HepG2 (cell line): ENCODE results near the gene C16orf54. TPM values are rescaled to one million over a fixed set of nuclear protein-coding genes. Genes with fewer than 3 reads are reported as not detected.

ENCODE experiments used
- BCL6 ChIP-seq: IDR thresholded peaks from 2 replicates; pipeline ENCODE4 v1.6.1; 2016; ENCODE audit warnings: missing genetic modification reagents, missing compliant biosample characterization
- ETV6 ChIP-seq: sonication (generic); formaldehyde crosslinking; conservative IDR thresholded peaks from 2 replicates; pipeline ENCODE4 v1.4.0; 2020; ENCODE audit warnings: missing genetic modification reagents
- GTF2F1 ChIP-seq: fragments of 150-350 bp; IDR thresholded peaks from 2 replicates; pipeline ENCODE4 v1.6.1; 2014; ENCODE audit warnings: low read length
- HOXD1 ChIP-seq: sonication (generic); formaldehyde crosslinking; IDR thresholded peaks from 2 replicates; pipeline ENCODE4 v1.5.0; 2020; ENCODE audit warnings: missing genetic modification reagents
- ISX ChIP-seq: sonication (generic); formaldehyde crosslinking; conservative IDR thresholded peaks from 2 replicates; pipeline ENCODE4 v1.5.0; 2020; ENCODE audit warnings: missing genetic modification reagents
- MAFF ChIP-seq: IDR thresholded peaks from 2 replicates; pipeline ENCODE4 v1.6.1; 2011; ENCODE audit warnings: low read depth, low read length, improper control_type of control experiment
- PHF20 ChIP-seq: sonication (generic); formaldehyde crosslinking; IDR thresholded peaks from 2 replicates; pipeline ENCODE4 v1.5.0; 2020; ENCODE audit warnings: mild to moderate bottlenecking, missing genetic modification reagents
- REPIN1 ChIP-seq: sonication (generic); formaldehyde crosslinking; IDR thresholded peaks from 2 replicates; pipeline ENCODE4 v1.8.0; 2022; ENCODE audit warnings: missing genetic modification reagents, low read depth, mild to moderate bottlenecking, borderline replicate concordance
- TCF12 ChIP-seq, 2 experiments: fragments of 450-650 bp in 1 of 2; sonication (generic) in 1 of 2; formaldehyde crosslinking in 1 of 2; IDR thresholded peaks; 2 replicates each; pipeline versions ENCODE4 v1.6.1 to v1.8.0; 2017 to 2022; ENCODE audit warnings: antibody characterized with exemption in 1 of 2, mild to moderate bottlenecking in 1 of 2, missing genetic modification reagents in 1 of 2, moderate library complexity in 1 of 2
- ZBTB7A ChIP-seq: sonication (generic); formaldehyde crosslinking; IDR thresholded peaks from 2 replicates; pipeline ENCODE4 v1.8.0; 2022; ENCODE audit warnings: mild to moderate bottlenecking, missing genetic modification reagents
- ZNF20 ChIP-seq: sonication (generic); formaldehyde crosslinking; IDR thresholded peaks from 2 replicates; pipeline ENCODE4 v1.4.0; 2020; ENCODE audit warnings: mild to moderate bottlenecking, moderate library complexity, missing genetic modification reagents
- ZNF256 ChIP-seq: sonication (generic); formaldehyde crosslinking; conservative IDR thresholded peaks from 2 replicates; pipeline ENCODE4 v1.4.0; 2020; ENCODE audit warnings: missing genetic modification reagents
- ZNF546 ChIP-seq: sonication (generic); formaldehyde crosslinking; conservative IDR thresholded peaks from 2 replicates; pipeline ENCODE4 v1.8.1; 2023; ENCODE audit warnings: mild to moderate bottlenecking, missing genetic modification reagents
- ZNF720 ChIP-seq: sonication (generic); formaldehyde crosslinking; IDR thresholded peaks from 2 replicates; pipeline ENCODE4 v1.4.0; 2020; ENCODE audit warnings: missing genetic modification reagents
- ZNF773 ChIP-seq: sonication (generic); formaldehyde crosslinking; IDR thresholded peaks from 2 replicates; pipeline ENCODE4 v1.4.0; 2020; ENCODE audit warnings: missing genetic modification reagents, borderline replicate concordance
- ZNF792 ChIP-seq: IDR thresholded peaks from 2 replicates; pipeline ENCODE4 v1.6.1; 2016
- ZSCAN29 ChIP-seq: sonication (generic); formaldehyde crosslinking; conservative IDR thresholded peaks from 2 replicates; pipeline ENCODE4 v1.4.0; 2020; ENCODE audit warnings: mild to moderate bottlenecking, missing genetic modification reagents
- polyA plus RNA-seq, 8 experiments: library from polyadenylated mRNA; depleted of rRNA in 3 of 8; stranded (reverse) in 7 of 8; unstranded in 1 of 8; fragments of >200 nt; fragmentation: Illumina TruSeq in 4 of 8; extraction: Trizol in 4 of 8; gene quantifications; 2 replicates each; pipeline versions ENCODE4 v1.2.1 to v1.2.3, GENCODE V29; 2011 to 2016; ENCODE audit warnings: low read depth in 4 of 8, missing spikeins in 1 of 8, mixed read lengths in 1 of 8; ENCODE audit not compliant: insufficient read depth in 1 of 8
- total RNA-seq, 5 experiments: library from RNA; depleted of rRNA; stranded (reverse); fragments of >200 nt; fragmentation: Illumina TruSeq; extraction: Trizol; gene quantifications; 2 replicates each; pipeline ENCODE4 v1.2.3, GENCODE V29; 2016; ENCODE audit warnings: low read depth in 1 of 5
- TF ChIP-seq, protein P1 (sequence below): IDR thresholded peaks from 2 replicates; pipeline ENCODE4 v1.4.0; 2020; ENCODE audit warnings: mild to moderate bottlenecking, missing genetic modification reagents
- TF ChIP-seq, protein P2 (sequence below): sonication (generic); formaldehyde crosslinking; IDR thresholded peaks from 2 replicates; pipeline ENCODE4 v1.5.1; 2020; ENCODE audit warnings: missing genetic modification reagents, mild to moderate bottlenecking, borderline replicate concordance
- TF ChIP-seq, protein P3 (sequence below): sonication (generic); formaldehyde crosslinking; IDR thresholded peaks from 2 replicates; pipeline ENCODE4 v1.4.0; 2020; ENCODE audit warnings: mild to moderate bottlenecking, missing genetic modification reagents
- TF ChIP-seq, protein P4 (sequence below): sonication (generic); formaldehyde crosslinking; IDR thresholded peaks from 2 replicates; pipeline ENCODE4 v1.5.0; 2020; ENCODE audit warnings: missing genetic modification reagents

C16orf54 gene
- total and polyA plus RNA-seq, 2 of the 13 experiments (the other 11 are each of a cell fraction or from before 2014, with no cell fraction given): not detected

DNA sequence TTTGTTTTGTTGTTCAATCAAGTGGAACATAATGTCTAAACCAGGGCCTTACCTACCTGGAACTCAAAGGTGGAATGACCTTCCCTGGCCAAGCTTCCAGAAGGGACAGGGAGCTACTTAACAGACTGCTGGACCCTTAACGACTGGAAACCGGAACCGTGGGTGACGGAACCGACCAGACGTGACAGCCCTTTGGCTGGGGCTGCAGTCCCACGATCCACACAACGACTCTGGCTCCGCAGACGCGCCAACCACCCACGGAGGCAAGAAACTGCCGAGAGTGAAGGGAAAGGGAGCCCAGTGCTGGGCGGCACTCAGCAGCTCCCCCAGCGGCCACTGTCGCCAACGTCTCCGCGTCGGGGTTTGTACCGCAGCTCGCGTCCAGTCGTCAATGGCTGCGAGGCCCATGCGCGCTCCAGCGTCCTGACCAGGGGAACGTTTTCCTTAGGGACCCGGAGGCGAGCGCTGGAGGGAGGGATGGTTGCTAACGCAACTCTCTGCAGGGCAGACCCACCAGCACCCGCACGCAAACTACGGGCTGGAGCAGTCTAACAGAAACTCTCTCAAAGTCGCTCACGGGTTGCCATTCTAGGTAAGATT is 39.2 kb upstream of the C16orf54 start (continued):
- TF ChIP-seq REPIN1 (CRISPR knock-in tag) (peak; percentile 61; the same call in 1 of the 2 replicates), TCF12 (IDR thresholded peaks at IDR 0.05) (no peak), TCF12 (CRISPR knock-in tag; IDR thresholded peaks at IDR 0.05) (no peak), PHF20 (no peak), BCL6 (peak; percentile 40; the same call in 1 of the 2 replicates), ZNF256 (CRISPR knock-in tag) (no peak), ZNF20 (CRISPR knock-in tag) (no peak), ZNF773 (CRISPR knock-in tag) (no peak), ETV6 (CRISPR knock-in tag) (peak; percentile 45; the same call in 1 of the 2 replicates), ZNF546 (CRISPR knock-in tag) (no peak), ZSCAN29 (CRISPR knock-in tag) (no peak; the same call in 1 of the 2 replicates), ISX (CRISPR knock-in tag) (no peak), ZNF792 (CRISPR knock-in tag) (peak; percentile 86), ZBTB7A (no peak), ZNF720 (CRISPR knock-in tag) (no peak), GTF2F1 (no peak), HOXD1 (no peak), MAFF (no peak)
- TF ChIP-seq, protein P1, sequence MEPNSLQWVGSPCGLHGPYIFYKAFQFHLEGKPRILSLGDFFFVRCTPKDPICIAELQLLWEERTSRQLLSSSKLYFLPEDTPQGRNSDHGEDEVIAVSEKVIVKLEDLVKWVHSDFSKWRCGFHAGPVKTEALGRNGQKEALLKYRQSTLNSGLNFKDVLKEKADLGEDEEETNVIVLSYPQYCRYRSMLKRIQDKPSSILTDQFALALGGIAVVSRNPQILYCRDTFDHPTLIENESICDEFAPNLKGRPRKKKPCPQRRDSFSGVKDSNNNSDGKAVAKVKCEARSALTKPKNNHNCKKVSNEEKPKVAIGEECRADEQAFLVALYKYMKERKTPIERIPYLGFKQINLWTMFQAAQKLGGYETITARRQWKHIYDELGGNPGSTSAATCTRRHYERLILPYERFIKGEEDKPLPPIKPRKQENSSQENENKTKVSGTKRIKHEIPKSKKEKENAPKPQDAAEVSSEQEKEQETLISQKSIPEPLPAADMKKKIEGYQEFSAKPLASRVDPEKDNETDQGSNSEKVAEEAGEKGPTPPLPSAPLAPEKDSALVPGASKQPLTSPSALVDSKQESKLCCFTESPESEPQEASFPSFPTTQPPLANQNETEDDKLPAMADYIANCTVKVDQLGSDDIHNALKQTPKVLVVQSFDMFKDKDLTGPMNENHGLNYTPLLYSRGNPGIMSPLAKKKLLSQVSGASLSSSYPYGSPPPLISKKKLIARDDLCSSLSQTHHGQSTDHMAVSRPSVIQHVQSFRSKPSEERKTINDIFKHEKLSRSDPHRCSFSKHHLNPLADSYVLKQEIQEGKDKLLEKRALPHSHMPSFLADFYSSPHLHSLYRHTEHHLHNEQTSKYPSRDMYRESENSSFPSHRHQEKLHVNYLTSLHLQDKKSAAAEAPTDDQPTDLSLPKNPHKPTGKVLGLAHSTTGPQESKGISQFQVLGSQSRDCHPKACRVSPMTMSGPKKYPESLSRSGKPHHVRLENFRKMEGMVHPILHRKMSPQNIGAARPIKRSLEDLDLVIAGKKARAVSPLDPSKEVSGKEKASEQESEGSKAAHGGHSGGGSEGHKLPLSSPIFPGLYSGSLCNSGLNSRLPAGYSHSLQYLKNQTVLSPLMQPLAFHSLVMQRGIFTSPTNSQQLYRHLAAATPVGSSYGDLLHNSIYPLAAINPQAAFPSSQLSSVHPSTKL: peak; percentile 48; the same call in 1 of the 2 replicates
- TF ChIP-seq, protein P2, sequence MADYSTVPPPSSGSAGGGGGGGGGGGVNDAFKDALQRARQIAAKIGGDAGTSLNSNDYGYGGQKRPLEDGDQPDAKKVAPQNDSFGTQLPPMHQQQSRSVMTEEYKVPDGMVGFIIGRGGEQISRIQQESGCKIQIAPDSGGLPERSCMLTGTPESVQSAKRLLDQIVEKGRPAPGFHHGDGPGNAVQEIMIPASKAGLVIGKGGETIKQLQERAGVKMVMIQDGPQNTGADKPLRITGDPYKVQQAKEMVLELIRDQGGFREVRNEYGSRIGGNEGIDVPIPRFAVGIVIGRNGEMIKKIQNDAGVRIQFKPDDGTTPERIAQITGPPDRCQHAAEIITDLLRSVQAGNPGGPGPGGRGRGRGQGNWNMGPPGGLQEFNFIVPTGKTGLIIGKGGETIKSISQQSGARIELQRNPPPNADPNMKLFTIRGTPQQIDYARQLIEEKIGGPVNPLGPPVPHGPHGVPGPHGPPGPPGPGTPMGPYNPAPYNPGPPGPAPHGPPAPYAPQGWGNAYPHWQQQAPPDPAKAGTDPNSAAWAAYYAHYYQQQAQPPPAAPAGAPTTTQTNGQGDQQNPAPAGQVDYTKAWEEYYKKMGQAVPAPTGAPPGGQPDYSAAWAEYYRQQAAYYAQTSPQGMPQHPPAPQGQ (CRISPR knock-in tag): 0 out of 2 replicates have a peak, but pooled peaks have one; percentile 43
- TF ChIP-seq, protein P3, sequence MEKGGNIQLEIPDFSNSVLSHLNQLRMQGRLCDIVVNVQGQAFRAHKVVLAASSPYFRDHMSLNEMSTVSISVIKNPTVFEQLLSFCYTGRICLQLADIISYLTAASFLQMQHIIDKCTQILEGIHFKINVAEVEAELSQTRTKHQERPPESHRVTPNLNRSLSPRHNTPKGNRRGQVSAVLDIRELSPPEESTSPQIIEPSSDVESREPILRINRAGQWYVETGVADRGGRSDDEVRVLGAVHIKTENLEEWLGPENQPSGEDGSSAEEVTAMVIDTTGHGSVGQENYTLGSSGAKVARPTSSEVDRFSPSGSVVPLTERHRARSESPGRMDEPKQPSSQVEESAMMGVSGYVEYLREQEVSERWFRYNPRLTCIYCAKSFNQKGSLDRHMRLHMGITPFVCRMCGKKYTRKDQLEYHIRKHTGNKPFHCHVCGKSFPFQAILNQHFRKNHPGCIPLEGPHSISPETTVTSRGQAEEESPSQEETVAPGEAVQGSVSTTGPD (CRISPR knock-in tag): no peak
- TF ChIP-seq, protein P4, sequence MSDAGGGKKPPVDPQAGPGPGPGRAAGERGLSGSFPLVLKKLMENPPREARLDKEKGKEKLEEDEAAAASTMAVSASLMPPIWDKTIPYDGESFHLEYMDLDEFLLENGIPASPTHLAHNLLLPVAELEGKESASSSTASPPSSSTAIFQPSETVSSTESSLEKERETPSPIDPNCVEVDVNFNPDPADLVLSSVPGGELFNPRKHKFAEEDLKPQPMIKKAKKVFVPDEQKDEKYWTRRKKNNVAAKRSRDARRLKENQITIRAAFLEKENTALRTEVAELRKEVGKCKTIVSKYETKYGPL (CRISPR knock-in tag): no peak
